HUES64 (cell line): ENCODE data around the gene WRAP73.

ENCODE experiments used
- H3K27ac ChIP-seq: 2 replicates; pipeline ENCODE4 v1.7.0; 2013; ENCODE audit warnings: low read depth, low read length, inconsistent platforms
- H3K27me3 ChIP-seq: 2 replicates; pipeline ENCODE4 v1.6.1; 2013; ENCODE audit warnings: mild to moderate bottlenecking, low read length; ENCODE audit not compliant: insufficient read depth
- H3K36me3 ChIP-seq: 2 replicates; pipeline ENCODE4 v1.6.1; 2013; ENCODE audit warnings: mild to moderate bottlenecking, low read length; ENCODE audit not compliant: insufficient read depth
- H3K4me1 ChIP-seq: 2 replicates; pipeline ENCODE4 v1.6.1; 2013; ENCODE audit warnings: mild to moderate bottlenecking, low read length, moderate library complexity; ENCODE audit not compliant: insufficient read depth
- H3K4me3 ChIP-seq: 2 replicates; pipeline ENCODE4 v1.5.1; 2013; ENCODE audit warnings: mild to moderate bottlenecking, low read length, moderate library complexity
- H3K9ac ChIP-seq: 2 replicates; pipeline ENCODE4 v1.6.1; 2013; ENCODE audit warnings: mild to moderate bottlenecking, low read depth, low read length
- H3K9me3 ChIP-seq: 2 replicates; pipeline ENCODE4 v1.6.1; 2013; ENCODE audit warnings: low read depth, low read length; ENCODE audit not compliant: insufficient read depth
- WGBS: fragments of 150-250, 120-280 bp; methylation state at CpG from one replicate; pipeline ENCODE4 v1.1.7; 2013; ENCODE audit warnings: missing lambda C conversion rate; 5-methylcytosine and 5-hydroxymethylcytosine counted together

Gene WRAP73

DNA sequence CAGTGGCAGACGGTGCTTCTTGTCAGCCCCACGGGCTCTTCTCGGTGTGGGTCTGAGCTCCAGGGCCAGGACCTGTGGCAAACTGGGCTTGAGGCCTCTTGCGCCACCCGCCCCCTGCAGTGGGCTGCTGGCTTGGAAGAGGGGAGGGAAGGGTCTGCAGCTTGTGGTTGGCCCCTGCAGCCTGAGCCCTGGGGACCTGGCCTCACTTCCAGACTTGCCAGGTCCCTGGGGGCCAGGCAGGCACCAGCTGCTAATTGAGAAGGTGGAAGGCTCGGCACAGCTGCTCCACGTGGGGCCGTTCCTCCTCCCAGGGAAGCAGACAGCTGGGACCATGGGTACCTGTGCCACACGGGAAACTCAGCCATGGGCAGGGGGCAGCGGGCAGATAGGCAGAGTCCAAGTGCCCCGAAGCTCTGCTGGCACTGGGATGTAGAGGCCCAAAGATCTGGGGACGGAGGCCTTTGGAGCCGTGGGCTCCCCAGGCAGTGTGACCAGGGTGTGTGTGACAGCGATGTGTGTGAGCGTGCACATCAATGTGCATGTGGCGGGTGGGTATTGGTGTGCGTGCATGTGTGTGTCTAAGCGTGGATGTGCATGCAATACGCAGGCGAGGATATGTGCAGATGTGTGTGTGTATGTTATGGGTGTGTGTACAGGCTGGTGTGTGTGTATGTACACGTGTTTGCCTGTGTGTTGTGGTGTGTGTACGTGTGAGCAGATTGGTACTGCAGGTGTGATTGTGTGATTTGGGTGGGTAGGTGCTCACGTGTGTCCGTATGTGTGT is 41.7 kb upstream of the WRAP73 start:
- no peak overlapping the region for H3K9ac ChIP-seq
- WGBS: 91% methylated on average over 24 of the region's 24 CpGs
- H3K4me3 ChIP-seq: no peak overlapping the region
- H3K27me3 ChIP-seq: 0 out of 2 replicates have a peak, but pooled peaks cover 5% of the 10 kb centered on the region
- H3K4me1 ChIP-seq: peaks cover 17% of the 10 kb centered on the region
- H3K9me3 ChIP-seq: no peaks in the 10 kb centered on the region
- no peaks in the 10 kb centered on the region for H3K36me3 ChIP-seq
- H3K27ac ChIP-seq: no peak overlapping the region

GRCh38 chr1:3690282-3691065 is 40.6 kb upstream of the WRAP73 start:
- Histone ChIP-seq H3K4me1 (peaks cover 17% of the 10 kb centered on the region), H3K27ac (no peak overlapping the region), H3K36me3 (no peaks in the 10 kb centered on the region), H3K9ac (no peak overlapping the region), H3K9me3 (no peaks in the 10 kb centered on the region), H3K4me3 (no peak overlapping the region), H3K27me3 (no peaks in the 10 kb centered on the region)
- 94% methylated on average over 50 of the region's 50 CpGs for WGBS

- H3K4me1 ChIP-seq: peaks cover 17% of the 10 kb centered on the region
- 47% methylated on average over 19 of the region's 19 CpGs for WGBS
- H3K27me3 ChIP-seq: peaks cover 6% of the 10 kb centered on the region
- no peaks in the 10 kb centered on the region for H3K36me3 ChIP-seq
- H3K27ac ChIP-seq: no peak overlapping the region
- no peak overlapping the region for H3K4me3 ChIP-seq
- no peak overlapping the region for H3K9ac ChIP-seq
- H3K9me3 ChIP-seq: no peaks in the 10 kb centered on the region
These were observed 39.3 kb upstream of the WRAP73 start for GRCh38 chr1:3689138-3689750.

GRCh38 chr1:3688356-3689137 is 38.6 kb upstream of the WRAP73 start:
- Histone ChIP-seq H3K9ac (no peak overlapping the region), H3K4me3 (no peak overlapping the region), H3K9me3 (no peaks in the 10 kb centered on the region), H3K27me3 (peaks cover 13% of the 10 kb centered on the region), H3K27ac (no peak overlapping the region), H3K36me3 (no peaks in the 10 kb centered on the region), H3K4me1 (peaks cover 17% of the 10 kb centered on the region)
- WGBS: 36% methylated on average over 29 of the region's 29 CpGs

DNA sequence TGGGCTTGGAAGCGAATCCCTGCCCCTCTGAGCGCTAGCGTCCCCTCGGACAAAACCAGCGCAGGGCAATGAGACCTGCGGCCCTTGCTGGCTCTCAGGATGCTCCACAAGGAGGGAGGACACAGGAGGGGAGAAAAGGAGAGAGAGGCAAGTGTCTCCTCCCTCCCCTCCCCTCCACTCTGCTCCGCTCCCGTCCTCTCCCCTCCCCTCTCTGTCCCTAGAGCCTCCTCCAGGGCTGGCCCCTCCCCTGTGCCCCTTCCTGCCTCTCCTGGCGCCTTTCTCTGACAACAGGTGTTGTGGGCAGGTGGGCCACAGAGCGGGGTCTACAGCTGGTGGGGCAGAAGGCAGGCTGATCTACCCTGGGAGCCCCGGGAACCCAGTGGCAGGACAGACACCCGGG is 37.6 kb upstream of the WRAP73 start:
- Histone ChIP-seq H3K4me3 (no peak overlapping the region), H3K36me3 (no peaks in the 10 kb centered on the region), H3K9ac (no peak overlapping the region), H3K4me1 (peaks cover 17% of the 10 kb centered on the region), H3K27me3 (peaks cover 22% of the 10 kb centered on the region), H3K27ac (no peak overlapping the region), H3K9me3 (no peaks in the 10 kb centered on the region)
- 74% methylated on average over 12 of the region's 12 CpGs for WGBS

DNA sequence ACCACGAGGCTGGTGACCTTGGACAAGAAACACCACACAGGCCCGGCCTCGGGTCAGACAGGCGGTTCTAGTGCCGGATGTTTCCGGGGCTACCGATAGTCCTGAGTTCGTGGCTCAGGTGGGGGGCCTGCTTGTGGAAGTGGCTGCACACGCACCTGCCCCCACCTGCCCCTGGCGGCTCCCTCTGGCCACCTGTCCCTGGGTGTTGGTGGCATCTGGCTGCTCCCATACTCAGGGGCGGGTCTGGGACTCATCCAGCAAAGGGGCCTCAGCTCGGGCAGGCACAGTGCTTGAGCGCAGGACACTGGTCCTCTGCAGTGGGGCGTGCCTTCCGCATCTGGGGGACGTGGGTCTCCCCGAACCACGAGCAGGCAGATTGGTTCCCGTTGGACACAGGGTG is 36.0 kb upstream of the WRAP73 start:
- H3K9me3 ChIP-seq: no peaks in the 10 kb centered on the region
- no peak overlapping the region for H3K27ac ChIP-seq
- H3K4me1 ChIP-seq: peaks cover 17% of the 10 kb centered on the region

DNA sequence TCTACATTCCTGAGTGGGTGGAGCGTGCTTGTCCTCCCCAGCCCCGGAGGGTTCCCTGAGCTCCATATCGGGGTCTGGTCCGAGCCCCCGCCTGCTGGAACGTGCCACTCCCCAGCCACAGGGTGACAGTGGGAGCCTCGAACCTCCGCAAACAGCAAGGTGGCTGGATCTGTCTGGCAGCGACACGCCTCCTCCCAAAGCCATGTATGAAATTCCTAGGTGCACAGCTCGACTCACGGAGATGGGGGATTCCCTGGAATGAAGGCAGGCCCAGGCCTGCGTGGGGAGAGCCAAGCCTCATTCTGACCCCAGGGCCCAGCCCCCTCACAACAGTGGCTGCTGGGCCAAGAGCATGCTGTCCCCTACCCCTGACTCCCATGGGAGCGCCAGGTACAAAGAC is 35.3 kb upstream of the WRAP73 start:
- Histone ChIP-seq H3K9me3 (no peaks in the 10 kb centered on the region), H3K4me3 (no peak overlapping the region), H3K4me1 (peaks cover 17% of the 10 kb centered on the region), H3K27me3 (peaks cover 22% of the 10 kb centered on the region), H3K9ac (no peak overlapping the region), H3K27ac (no peak overlapping the region), H3K36me3 (no peaks in the 10 kb centered on the region)
- WGBS: 83% methylated on average over 14 of the region's 14 CpGs

More for the DNA sequence above, 36.0 kb upstream of the WRAP73 start:
- no peaks in the 10 kb centered on the region for H3K36me3 ChIP-seq
- H3K9ac ChIP-seq: no peak overlapping the region
- H3K4me3 ChIP-seq: no peak overlapping the region
- 89% methylated on average over 19 of the region's 19 CpGs for WGBS
- peaks cover 22% of the 10 kb centered on the region for H3K27me3 ChIP-seq

DNA sequence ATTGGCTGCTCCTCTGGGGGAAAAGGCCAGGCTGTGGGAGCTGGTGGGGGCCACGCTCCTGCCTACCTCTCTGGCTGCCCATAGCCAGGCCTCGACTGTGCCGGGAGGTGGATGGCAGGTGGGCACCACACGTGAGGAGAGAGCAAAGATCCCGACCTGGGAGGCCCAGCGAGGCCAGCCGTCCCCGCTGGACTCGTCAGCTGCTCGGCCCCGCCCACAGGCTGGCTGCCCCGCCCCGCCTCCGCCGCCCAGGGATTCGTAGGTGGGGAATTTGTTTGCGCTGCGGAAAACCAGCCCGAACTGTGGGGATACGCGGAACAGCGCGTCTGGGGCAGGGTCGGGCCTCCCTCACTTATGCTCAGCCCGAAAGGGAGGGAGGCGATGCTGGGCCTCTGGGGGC is 34.1 kb upstream of the WRAP73 start:
- Histone ChIP-seq H3K9ac (no peak overlapping the region), H3K27ac (no peak overlapping the region), H3K36me3 (no peaks in the 10 kb centered on the region), H3K27me3 (peaks cover 29% of the 10 kb centered on the region), H3K4me3 (peak overlapping the region; percentile 34), H3K9me3 (no peaks in the 10 kb centered on the region), H3K4me1 (peaks cover 12% of the 10 kb centered on the region)
- WGBS: 8% methylated on average over 26 of the region's 26 CpGs

DNA sequence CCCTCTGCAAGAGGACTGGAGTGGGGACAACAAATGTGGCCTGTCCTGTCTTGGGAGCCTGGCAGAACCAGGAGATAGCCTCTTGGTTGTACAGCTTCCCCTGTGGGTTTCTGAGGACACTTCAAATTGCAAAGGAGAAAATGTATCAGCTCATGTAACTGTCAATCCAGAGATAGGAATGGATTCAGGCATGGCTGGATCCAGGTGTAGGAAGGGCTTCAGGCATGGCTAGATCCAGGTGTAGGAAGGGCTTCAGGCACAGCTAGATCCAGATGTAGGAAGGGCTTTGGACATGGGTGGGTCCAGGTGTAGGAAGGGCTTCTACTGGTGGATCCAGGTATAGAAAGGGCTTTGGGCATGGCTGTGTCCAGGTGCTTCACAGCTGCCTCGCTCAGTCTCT is 33.3 kb upstream of the WRAP73 start:
- Histone ChIP-seq H3K27me3 (peaks cover 29% of the 10 kb centered on the region), H3K9me3 (no peaks in the 10 kb centered on the region), H3K27ac (no peak overlapping the region), H3K36me3 (no peaks in the 10 kb centered on the region), H3K4me3 (no peak overlapping the region), H3K4me1 (peaks cover 10% of the 10 kb centered on the region; the same call in 1 of the 2 replicates), H3K9ac (no peak overlapping the region)
- WGBS: 93% methylated on average over 1 of the region's 1 CpG

DNA sequence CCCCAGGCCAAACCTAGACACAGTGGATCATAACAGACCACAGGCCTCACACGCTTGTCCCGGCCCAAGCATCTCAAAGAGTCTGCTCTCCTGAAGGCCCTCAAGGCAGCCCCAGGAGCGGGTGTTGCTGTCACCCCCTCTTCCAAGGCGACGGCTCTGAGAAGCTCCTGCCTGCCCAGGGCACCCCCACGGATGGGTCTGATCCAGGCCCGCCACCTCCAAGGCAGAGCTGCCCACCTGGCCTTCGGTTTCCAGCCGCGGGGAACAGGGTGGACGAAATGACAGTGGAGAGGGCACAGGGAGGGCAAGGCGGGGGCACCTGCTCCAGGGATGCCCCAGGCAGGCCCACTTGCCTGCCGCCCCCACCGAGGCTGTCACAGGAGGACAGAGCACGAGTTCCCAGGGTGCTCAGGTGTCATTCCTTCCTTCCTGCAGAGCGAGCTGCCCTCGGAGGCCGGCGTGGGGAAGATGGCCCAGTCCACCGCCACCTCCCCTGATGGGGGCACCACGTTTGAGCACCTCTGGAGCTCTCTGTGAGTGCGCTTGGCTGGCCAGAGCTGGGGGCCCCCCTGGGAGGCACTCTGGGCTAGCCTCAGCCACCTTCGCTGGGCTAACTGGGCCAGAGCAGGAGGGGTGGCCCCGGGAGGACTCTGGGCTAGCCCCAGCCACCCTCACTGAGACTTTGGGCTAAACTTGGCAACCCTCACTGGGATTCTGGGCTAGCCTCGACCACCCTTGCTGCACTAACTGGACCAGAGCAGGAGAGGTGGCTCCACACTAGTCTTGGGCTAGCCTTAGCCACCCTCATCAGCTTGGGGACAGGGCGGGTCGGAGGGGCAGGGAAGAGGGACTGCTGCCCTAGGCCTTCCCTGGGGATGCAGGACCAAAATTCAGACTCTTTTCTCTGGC is 32.2 kb upstream of the WRAP73 start:
- Histone ChIP-seq H3K4me3 (no peak overlapping the region), H3K36me3 (no peaks in the 10 kb centered on the region), H3K4me1 (peaks cover 7% of the 10 kb centered on the region; the same call in 1 of the 2 replicates), H3K27me3 (peaks cover 29% of the 10 kb centered on the region), H3K27ac (no peak overlapping the region), H3K9ac (no peak overlapping the region), H3K9me3 (no peaks in the 10 kb centered on the region)
- WGBS: 88% methylated on average over 27 of the region's 27 CpGs
